RCC 7860 (cell line): ENCODE measurements around the gene CNPY2.
A peak's percentile ranks its signal among the peaks of the same experiment; 100 is the strongest.

ENCODE experiments used
- DNase-seq: peaks from one replicate; pipeline ENCODE4 v3.0.0-alpha.2; 2015; ENCODE audit warnings: low spot score
- FAIRE-seq: peaks from 2 replicates; lab custom pipeline; 2012; peaks lifted over from hg19 to GRCh38; lab: Jason Lieb, UNC

The CNPY2 gene

DNA sequence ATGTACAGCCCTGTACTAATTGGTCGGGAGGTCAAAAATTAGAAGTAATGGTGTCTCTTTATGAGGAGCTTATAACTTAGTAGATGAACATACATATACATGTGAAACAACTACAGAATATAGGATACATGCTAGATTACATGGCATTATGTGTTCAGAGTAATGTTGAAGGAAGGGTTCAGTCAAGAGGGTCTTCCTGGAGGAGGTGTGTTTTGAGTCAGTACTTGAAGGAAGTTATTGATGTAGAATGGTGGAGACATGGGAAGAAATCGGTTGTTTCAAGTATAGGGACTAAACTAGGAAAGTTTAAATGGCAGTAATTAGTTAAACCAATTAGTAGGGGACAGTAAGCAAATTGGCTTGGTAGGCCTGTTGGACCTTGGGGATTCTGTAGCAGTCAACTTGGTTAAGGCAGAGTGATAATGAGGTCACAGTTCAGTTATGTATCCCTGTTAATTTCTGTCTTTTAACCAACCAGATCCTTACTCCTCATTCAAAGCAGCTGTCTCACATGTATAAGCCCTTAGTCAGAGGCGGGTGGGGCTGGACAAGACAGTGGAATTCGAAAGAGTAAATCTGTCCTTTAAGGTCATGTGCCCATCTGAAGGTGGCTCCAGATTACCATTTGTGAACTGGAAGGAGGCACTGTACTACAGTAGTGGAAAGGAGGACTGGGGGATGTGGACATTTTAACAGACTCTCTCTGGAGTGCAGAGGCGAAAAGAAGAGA lies 54.1 kb downstream of the CNPY2 start:
- FAIRE-seq: peak; percentile 82
- peak; percentile 90 for DNase-seq

DNA sequence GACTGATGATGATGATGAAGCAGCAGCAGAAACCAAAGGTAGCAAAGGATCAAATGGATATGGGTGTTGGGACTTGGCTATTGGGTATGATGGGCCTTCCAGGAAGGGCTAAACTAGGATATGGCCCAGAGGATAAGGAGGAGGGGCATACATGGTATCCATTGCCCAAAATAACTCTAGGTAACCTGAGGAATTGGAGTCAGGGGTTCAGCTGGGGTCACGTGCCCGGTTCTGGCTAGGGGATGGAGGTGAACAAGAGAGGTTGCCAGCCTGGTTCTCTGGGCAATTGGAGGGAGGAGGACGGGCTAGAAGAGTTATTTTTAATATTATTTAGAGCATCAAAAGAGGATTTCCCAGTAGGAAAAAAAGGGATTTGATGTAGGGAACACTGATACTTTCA lies 54.9 kb downstream of the CNPY2 start:
- FAIRE-seq (no peak), DNase-seq (no peak)

DNA sequence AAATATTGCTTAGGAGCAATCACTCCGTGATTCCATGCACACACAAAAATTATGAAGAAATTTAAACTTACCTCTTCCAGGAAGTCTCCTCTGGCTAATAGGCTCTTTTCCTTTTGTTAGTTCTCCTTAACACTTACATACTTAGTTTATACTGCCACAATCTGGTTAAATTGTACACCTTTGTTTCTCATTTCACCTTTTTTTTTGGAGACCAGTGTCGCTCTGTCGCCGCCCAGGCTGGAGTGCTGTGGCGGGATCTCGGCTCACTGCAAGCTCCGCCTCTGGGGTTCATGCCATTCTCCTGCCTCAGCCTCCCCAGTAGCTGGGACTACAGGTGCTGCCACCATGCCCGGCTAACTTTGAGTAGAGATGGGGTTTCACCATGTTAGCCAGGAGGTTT lies 55.4 kb downstream of the CNPY2 start:
- FAIRE-seq (no peak), DNase-seq (no peak)
